ENCODE results near the gene TAOK3. TPM values are rescaled to one million over a fixed set of nuclear protein-coding genes. Genes with fewer than 3 reads are reported as not detected.

Gene TAOK3
- total and polyA plus RNA-seq, 2 of the 4 experiments (the other 2 are of a cell fraction), result 26.3 to 54.5 TPM

GRCh38 chr12:118374126-118374725 is 1.5 kb upstream of the TAOK3 start:
- CTCF ChIA-PET, result no interaction called here
- Histone ChIP-seq H2BK5ac (ENCODE audit: low read depth, low read length, poor library complexity, severe bottlenecking) (no peak overlapping the region), H3K4me1 (ENCODE audit: control insufficient read depth, insufficient read depth, low read length) (peaks cover 1% of the 10 kb centered on the region; the same call in 1 of the 2 replicates), H3K4me3 (ENCODE audit: insufficient read depth, low read depth, low read length) (no peak overlapping the region), H3K4me2 (ENCODE audit: low read depth, low read length) (no peak overlapping the region; the same call in 1 of the 2 replicates), H2AK9ac (replicated peaks; ENCODE audit: low read depth, low read length, poor library complexity) (no peak overlapping the region), H3K23ac (ENCODE audit: low read depth, low read length) (no peak overlapping the region), H2AK5ac (ENCODE audit: low read depth, low read length) (no peak overlapping the region), H4K5ac (ENCODE audit: low read depth, low read length) (no peak overlapping the region), H3K9me1 (ENCODE audit: insufficient read depth, low read length) (no peaks in the 10 kb centered on the region), H3K14ac (replicated peaks; ENCODE audit: low read depth, low read length) (no peak overlapping the region), H2AFZ (replicated peaks; ENCODE audit: low read length, poor library complexity) (no peak overlapping the region), H3K4ac (ENCODE audit: low read depth, low read length) (no peak overlapping the region), H3K18ac (ENCODE audit: low read depth, low read length) (no peak overlapping the region), H3K9ac (ENCODE audit: low read depth, low read length) (no peak overlapping the region), H3K36me3 (ENCODE audit: control insufficient read depth, insufficient read depth, low read length) (no peaks in the 10 kb centered on the region; the same call in 1 of the 2 replicates), H3K79me1 (ENCODE audit: low read depth in 1 of 2, low read length in 2 of 2) (peaks cover 3 to 18% of the 10 kb centered on the region in 2 experiments), H2BK20ac (ENCODE audit: low read depth, low read length) (no peak overlapping the region), H3K27me3 (ENCODE audit: control insufficient read depth, insufficient read depth, low read length) (no peaks in the 10 kb centered on the region), H2BK15ac (ENCODE audit: low read depth, low read length) (no peak overlapping the region), H3K9me3 (ENCODE audit: control insufficient read depth, insufficient read depth, low read length) (no peaks in the 10 kb centered on the region), H4K8ac (ENCODE audit: low read depth in 2 of 2, low read length in 2 of 2) (no peak overlapping the region; a peak in 1 of 4 replicates), H3K56ac (ENCODE audit: extremely low read depth, insufficient read depth, low read length) (no peak overlapping the region), H4K20me1 (ENCODE audit: insufficient read depth, low read length) (peaks cover 8% of the 10 kb centered on the region), H4K91ac (ENCODE audit: insufficient read depth, low read depth, low read length) (no peak overlapping the region), H2BK120ac (ENCODE audit: low read depth, low read length) (no peak overlapping the region), H3K27ac (ENCODE audit: insufficient read depth, low read length) (no peak overlapping the region)
- intact Hi-C loops (cut with micrococcal nuclease) (loop anchor here (5.0 kb wide), 1 partner anchor 42 kb away; no protein-coding TSS in a partner anchor), in situ Hi-C loops (cut with MboI; ENCODE audit: low sequenced_read_pairs) (loop anchor here (5.0 to 25.0 kb wide), 2 partner anchors 192 to 1738 kb away; partner anchors contain the start of gene RAB35), dilution Hi-C loops (cut with HindIII; ENCODE audit: low sequenced_read_pairs, unreplicated experiment) (no loop called here)
- WGBS, 2 experiments (ENCODE audit: extremely low coverage in 2 of 2, insufficient read length in 1 of 2), result 100% methylated on average over 2 of the region's 14 CpGs; no CpG with 5 or more reads in 1 of the 2 experiments
- no TSS peak for BruUV-seq (replicated peaks)
- no peak for DNase-seq
- POLR2A ChIA-PET (ENCODE audit: unreplicated experiment), result interaction anchor here (0.6 kb wide), 1 partner anchor 35 kb away, joined by 3 read pairs; no protein-coding TSS in a partner anchor
- TF ChIP-seq MAZ (IDR thresholded peaks at IDR 0.05; ENCODE audit: borderline replicate concordance, low read depth, low read length) (no peak), BHLHE40 (IDR thresholded peaks at IDR 0.05; ENCODE audit: low read depth, low read length) (no peak), CHD1 (IDR thresholded peaks at IDR 0.05; ENCODE audit: low read depth, low read length) (no peak), POLR2A (IDR thresholded peaks at IDR 0.05; ENCODE audit: low read depth, low read length) (no peak)
- TF ChIP-seq, protein P1, sequence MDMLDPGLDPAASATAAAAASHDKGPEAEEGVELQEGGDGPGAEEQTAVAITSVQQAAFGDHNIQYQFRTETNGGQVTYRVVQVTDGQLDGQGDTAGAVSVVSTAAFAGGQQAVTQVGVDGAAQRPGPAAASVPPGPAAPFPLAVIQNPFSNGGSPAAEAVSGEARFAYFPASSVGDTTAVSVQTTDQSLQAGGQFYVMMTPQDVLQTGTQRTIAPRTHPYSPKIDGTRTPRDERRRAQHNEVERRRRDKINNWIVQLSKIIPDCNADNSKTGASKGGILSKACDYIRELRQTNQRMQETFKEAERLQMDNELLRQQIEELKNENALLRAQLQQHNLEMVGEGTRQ (IDR thresholded peaks at IDR 0.05; ENCODE audit: low read depth, low read length), result no peak
- ATAC-seq (ENCODE audit: low read depth), result no peak
